Measurements from ENCODE around the gene MYBPC3. TPM values are rescaled to one million over a fixed set of nuclear protein-coding genes. Genes with fewer than 3 reads are reported as not detected.
A peak's percentile ranks its signal among the peaks of the same experiment; 100 is the strongest.

The MYBPC3 gene
- total RNA-seq, 4 donors from 2014 or later: not detected

GRCh38 chr11:47379317-47379716, 26.8 kb upstream of the MYBPC3 start:
- intact Hi-C loops (cut with DNase I; ENCODE audit: low total_unique reads) (loop anchor here (5.0 to 10.0 kb wide), 2 partner anchors 73 to 475 kb away; no protein-coding TSS in a partner anchor), in situ Hi-C loops (cut with MboI; ENCODE audit: low pct_ligation_motif_present in 1 of 4, low pct_unique_long_range_greater_than_20kb in 1 of 4, low sequenced_read_pairs in 3 of 4) (no loop called here)
- TF ChIP-seq POLR2A (IDR thresholded peaks at IDR 0.05) (no peak), CTCF (IDR thresholded peaks at IDR 0.05) (no peak), POLR2AphosphoS5 (IDR thresholded peaks at IDR 0.05) (no peak), EP300 (IDR thresholded peaks at IDR 0.05; ENCODE audit: low read depth) (no peak)
- H3K27ac ChIP-seq: peak overlapping the region in 1 of 4 donors; percentile 78
- DNase-seq: no peak
- H3K9me3 ChIP-seq: no peaks in the 10 kb centered on the region
- no peak overlapping the region for H3K4me3 ChIP-seq
- 84 to 100% methylated on average over 2 of the region's 2 CpGs for WGBS, 2 donors (ENCODE audit: low coverage in 1 of 2)
- H3K27me3 ChIP-seq: no peaks in the 10 kb centered on the region
- no peaks in the 10 kb centered on the region for H3K4me1 ChIP-seq
- no peaks in the 10 kb centered on the region for H3K36me3 ChIP-seq

- intact Hi-C loops (cut with DNase I; ENCODE audit: low total_unique reads) (loop anchor here (5.0 to 10.0 kb wide), 2 partner anchors 73 to 476 kb away; no protein-coding TSS in a partner anchor), in situ Hi-C loops (cut with MboI; ENCODE audit: low pct_ligation_motif_present in 1 of 4, low pct_unique_long_range_greater_than_20kb in 1 of 4, low sequenced_read_pairs in 3 of 4) (no loop called here)
- no peak for TF ChIP-seq POLR2A (IDR thresholded peaks at IDR 0.05)
- no peak for TF ChIP-seq POLR2AphosphoS5 (IDR thresholded peaks at IDR 0.05)
- no peak for TF ChIP-seq EP300 (IDR thresholded peaks at IDR 0.05; ENCODE audit: low read depth)
- TF ChIP-seq CTCF (IDR thresholded peaks at IDR 0.05): no peak
Observed at GRCh38 chr11:47378836-47379170, 26.3 kb upstream of the MYBPC3 start.

GRCh38 chr11:47378010-47378835, 25.7 kb upstream of the MYBPC3 start, which contains the start of gene SPI1:
Gene SPI1 (minus strand): TSS chr11:47378547. CDS start chr11:47378353, 194 bp downstream.
- peak; percentile 73 for DNase-seq
- intact Hi-C loops (cut with DNase I; ENCODE audit: low total_unique reads) (loop anchor here (5.0 to 10.0 kb wide), 2 partner anchors 74 to 477 kb away; no protein-coding TSS in a partner anchor), in situ Hi-C loops (cut with MboI; ENCODE audit: low pct_ligation_motif_present in 1 of 4, low pct_unique_long_range_greater_than_20kb in 1 of 4, low sequenced_read_pairs in 3 of 4) (no loop called here)
- Histone ChIP-seq H3K36me3 (no peaks in the 10 kb centered on the region), H3K9me3 (no peaks in the 10 kb centered on the region), H3K27me3 (no peaks in the 10 kb centered on the region), H3K27ac (peak within 1 kb of the TSS; percentile 67 to 79 (median 74)), H3K4me3 (peak within 1 kb of the TSS in 3 of 4 donors; percentile 14 to 38 (median 23)), H3K4me1 (no peaks in the 10 kb centered on the region)
- WGBS, 2 donors (ENCODE audit: low coverage in 1 of 2): 75 to 80% methylated on average over 1 to 31 of the region's 31 CpGs
- peak; percentile 37 for TF ChIP-seq POLR2A (IDR thresholded peaks at IDR 0.05)
- TF ChIP-seq CTCF (IDR thresholded peaks at IDR 0.05): no peak
- peak in 1 of 3 donors; percentile 33 for TF ChIP-seq POLR2AphosphoS5 (IDR thresholded peaks at IDR 0.05)
- TF ChIP-seq EP300 (IDR thresholded peaks at IDR 0.05; ENCODE audit: low read depth): no peak

More at GRCh38 chr11:47378836-47379170, 26.3 kb upstream of the MYBPC3 start:
- H3K4me3 ChIP-seq: no peak overlapping the region
- peak overlapping the region; percentile 67 to 79 (median 74) for H3K27ac ChIP-seq
- DNase-seq: no peak
- no peaks in the 10 kb centered on the region for H3K36me3 ChIP-seq
- no peaks in the 10 kb centered on the region for H3K27me3 ChIP-seq
- H3K4me1 ChIP-seq: no peaks in the 10 kb centered on the region
- H3K9me3 ChIP-seq: no peaks in the 10 kb centered on the region

GRCh38 chr11:47377571-47378009, 25.1 kb upstream of the MYBPC3 start:
- peak overlapping the region; percentile 67 to 79 (median 74) for H3K27ac ChIP-seq
- no peak for DNase-seq

More at GRCh38 chr11:47377571-47378009, 25.1 kb upstream of the MYBPC3 start:
- H3K36me3 ChIP-seq: no peaks in the 10 kb centered on the region
- no peaks in the 10 kb centered on the region for H3K27me3 ChIP-seq
- WGBS, 2 donors (ENCODE audit: low coverage in 1 of 2): 62 to 72% methylated on average over 5 of the region's 5 CpGs
- no peak for TF ChIP-seq POLR2AphosphoS5 (IDR thresholded peaks at IDR 0.05)
- no peak for TF ChIP-seq CTCF (IDR thresholded peaks at IDR 0.05)
- TF ChIP-seq POLR2A (IDR thresholded peaks at IDR 0.05): no peak
- TF ChIP-seq EP300 (IDR thresholded peaks at IDR 0.05; ENCODE audit: low read depth): no peak
- H3K9me3 ChIP-seq: no peaks in the 10 kb centered on the region
- no peaks in the 10 kb centered on the region for H3K4me1 ChIP-seq
- intact Hi-C loops (cut with DNase I; ENCODE audit: low total_unique reads) (loop anchor here (5.0 to 10.0 kb wide), 2 partner anchors 75 to 477 kb away; no protein-coding TSS in a partner anchor), in situ Hi-C loops (cut with MboI; ENCODE audit: low pct_ligation_motif_present in 1 of 4, low pct_unique_long_range_greater_than_20kb in 1 of 4, low sequenced_read_pairs in 3 of 4) (no loop called here)
- H3K4me3 ChIP-seq: peak overlapping the region in 3 of 4 donors; percentile 14 to 38 (median 23)
